Liver (tissue), 3 donors: ENCODE results near the gene ACSL1.

Experiments used
- CTCF ChIP-seq: fragments of 150-350 bp; IDR thresholded peaks from 2 replicates; pipeline ENCODE4 v1.5.1; 2017; ENCODE audit warnings: improper control_type of control experiment, low read depth, low read length; ENCODE audit not compliant: missing input control
- HNF4A ChIP-seq, 2 donors: conservative IDR thresholded peaks; 2 replicates each; pipeline ENCODE4 v1.6.1; 2016; ENCODE audit warnings: antibody characterized with exemption in 2 of 2, mild to moderate bottlenecking in 2 of 2
- JUND ChIP-seq, 2 donors: IDR thresholded peaks; 2 replicates each; pipeline ENCODE4 v1.6.1; 2016; ENCODE audit warnings: antibody characterized with exemption in 2 of 2
- REST ChIP-seq: IDR thresholded peaks from 2 replicates; pipeline ENCODE4 v1.6.1; 2016; ENCODE audit warnings: antibody characterized with exemption, mild to moderate bottlenecking
- SP1 ChIP-seq: IDR thresholded peaks from 2 replicates; pipeline ENCODE4 v1.6.1; 2018; ENCODE audit warnings: antibody characterized with exemption, mild to moderate bottlenecking
- donor health status: healthy.
- donor health status: healthy.

DNA sequence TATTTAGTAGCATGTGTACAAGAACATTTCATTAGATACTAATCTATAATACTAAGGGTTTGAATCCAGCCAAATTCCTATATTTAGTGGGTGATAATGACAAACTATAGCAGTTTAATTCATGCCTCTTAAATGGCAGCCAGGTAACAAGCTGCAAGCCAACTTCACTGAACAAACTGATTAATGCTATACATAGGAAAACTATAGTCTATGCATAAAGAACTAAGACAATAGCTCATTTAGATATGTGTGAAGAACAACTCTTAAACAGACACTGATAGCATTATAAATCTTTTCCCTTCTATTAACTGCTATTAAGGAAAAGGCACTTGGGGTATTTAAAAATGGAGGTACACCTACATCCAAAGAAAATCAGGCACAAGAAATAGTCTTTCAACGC is 19.1 kb downstream of the ACSL1 start:
- TF ChIP-seq CTCF (no peak), REST (no peak), SP1 (no peak), JUND (IDR thresholded peaks at IDR 0.05) (no peak), HNF4A (conservative IDR thresholded peaks at IDR 0.05) (no peak)
